ENCODE results near the gene RGS17. TPM values are rescaled to one million over a fixed set of nuclear protein-coding genes. Genes with fewer than 3 reads are reported as not detected.
"Not testable (repeated sequence)": the region's sequence is repeated elsewhere in the genome, so short reads cannot be mapped to it uniquely, and the experiment has no call there.

Gene RGS17
- total RNA-seq, 1 donor from 2014 or later = 0.31 TPM

DNA sequence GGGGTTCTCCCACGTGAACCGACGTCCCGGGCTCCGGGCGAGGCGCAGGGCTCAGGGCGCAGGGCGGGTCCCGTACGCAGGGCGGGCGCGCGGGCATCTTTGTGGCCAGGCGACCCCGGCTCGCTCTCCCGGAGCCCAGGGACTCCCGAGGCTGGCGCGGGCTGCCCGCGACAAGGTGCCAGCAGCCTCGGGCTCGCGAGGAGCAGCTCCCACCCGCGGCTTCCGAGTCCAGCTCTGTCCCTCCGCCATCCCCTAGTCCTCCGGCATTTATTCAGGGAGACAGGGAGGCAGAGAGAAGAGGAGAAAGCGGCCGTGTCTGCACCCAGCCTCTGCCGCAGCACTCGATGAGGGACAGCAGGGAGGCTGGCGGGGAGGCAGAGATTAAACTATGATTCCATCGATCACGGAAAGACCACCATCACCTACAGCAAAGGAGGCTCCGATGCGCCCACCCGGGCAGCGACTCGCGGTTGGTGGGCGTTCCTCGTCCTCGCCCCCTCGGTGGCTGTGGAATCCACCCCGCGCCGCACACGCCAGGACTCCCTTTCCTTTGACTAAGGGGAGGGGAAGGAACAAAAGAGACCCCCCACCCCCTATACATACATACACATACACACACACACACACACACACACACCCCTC is 1.1 kb downstream of the RGS17 start:
- peak; percentile 35 for ATAC-seq
- no peak for DNase-seq (ENCODE audit: low spot score)
- intact Hi-C loops (cut with DNase I) = no loop called here

DNA sequence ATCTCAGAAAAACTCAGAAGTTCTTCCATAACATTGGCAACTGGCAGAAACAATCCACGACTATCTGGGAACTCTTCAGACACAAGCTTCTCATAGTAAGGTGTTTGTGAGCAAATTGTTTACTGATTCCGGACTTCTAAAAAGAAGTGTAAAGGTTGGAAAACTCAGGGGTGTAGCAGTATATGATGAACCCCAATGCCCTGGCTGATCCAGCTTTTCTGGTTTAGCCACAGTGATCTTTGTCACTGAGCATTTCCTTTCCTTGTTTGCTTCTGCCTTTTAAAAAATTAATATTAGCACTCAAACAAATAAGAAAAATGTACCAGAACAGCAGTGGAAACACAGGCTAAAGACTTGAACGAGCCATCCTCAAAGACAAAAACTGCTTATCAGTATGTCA is 4.9 kb downstream of the RGS17 start:
- no peak for DNase-seq (ENCODE audit: low spot score)
- no peak for ATAC-seq
- intact Hi-C loops (cut with DNase I) = no loop called here

DNA sequence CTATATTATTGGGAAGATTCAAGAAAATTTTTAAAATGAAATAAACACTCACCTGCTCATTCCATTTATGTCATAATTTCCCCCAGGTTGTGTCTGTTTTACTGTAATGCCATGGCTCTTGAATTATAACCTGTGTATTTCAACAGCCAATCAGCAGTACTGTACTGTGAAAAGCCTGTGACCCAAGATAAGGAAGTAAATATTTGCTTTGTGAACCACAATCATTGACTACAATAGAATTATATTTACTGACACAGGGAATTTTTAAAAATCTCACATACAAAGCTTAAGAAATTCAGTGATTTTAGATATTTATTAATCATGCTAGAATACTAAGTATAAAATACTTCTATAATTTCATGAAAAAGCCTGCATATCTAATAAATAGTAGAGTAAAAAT is 6.0 kb downstream of the RGS17 start:
- intact Hi-C loops (cut with DNase I) = no loop called here
- DNase-seq (ENCODE audit: low spot score) (no peak), ATAC-seq (no peak)

DNA sequence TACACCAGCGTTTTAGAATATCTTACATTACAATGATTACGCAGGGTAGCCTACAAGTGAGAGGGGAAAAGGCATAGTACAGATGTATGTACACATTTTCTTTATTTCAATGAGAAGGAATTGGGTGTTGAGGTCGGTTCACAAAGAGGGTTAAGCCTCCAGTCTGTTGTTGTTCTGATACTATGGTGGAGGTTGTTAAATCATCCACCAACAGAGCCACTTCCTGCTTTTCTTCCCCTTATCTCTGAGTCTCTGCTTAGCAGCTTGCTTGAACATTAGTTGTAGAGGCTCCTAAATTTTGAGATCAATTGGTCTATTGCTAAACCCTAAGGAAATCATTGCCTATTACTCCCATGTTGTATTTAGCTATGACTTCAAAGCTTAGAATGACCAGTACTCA is 7.3 kb downstream of the RGS17 start:
- no peak for DNase-seq (ENCODE audit: low spot score)
- intact Hi-C loops (cut with DNase I) = no loop called here
- no peak for ATAC-seq

DNA sequence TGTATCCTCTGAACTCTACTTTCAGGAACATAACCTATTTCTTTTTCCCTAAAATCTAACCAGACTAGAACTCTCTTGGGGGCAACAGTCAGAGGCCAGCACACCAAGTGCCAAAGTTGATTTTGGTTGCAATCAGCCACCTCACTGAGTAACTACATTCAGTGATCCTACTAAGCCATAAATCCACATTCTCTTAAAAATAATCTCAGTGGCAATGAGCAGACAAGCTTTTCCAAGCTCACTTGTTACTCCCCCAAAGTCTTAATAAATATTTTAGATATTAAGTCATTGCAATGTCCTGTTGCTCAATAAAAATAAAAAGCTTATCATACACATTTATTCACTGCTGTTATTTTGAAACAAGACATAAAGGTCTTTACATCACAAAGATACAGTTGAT is 9.8 kb downstream of the RGS17 start:
- intact Hi-C loops (cut with DNase I) = no loop called here
- no peak for DNase-seq (ENCODE audit: low spot score)
- no peak for ATAC-seq

DNA sequence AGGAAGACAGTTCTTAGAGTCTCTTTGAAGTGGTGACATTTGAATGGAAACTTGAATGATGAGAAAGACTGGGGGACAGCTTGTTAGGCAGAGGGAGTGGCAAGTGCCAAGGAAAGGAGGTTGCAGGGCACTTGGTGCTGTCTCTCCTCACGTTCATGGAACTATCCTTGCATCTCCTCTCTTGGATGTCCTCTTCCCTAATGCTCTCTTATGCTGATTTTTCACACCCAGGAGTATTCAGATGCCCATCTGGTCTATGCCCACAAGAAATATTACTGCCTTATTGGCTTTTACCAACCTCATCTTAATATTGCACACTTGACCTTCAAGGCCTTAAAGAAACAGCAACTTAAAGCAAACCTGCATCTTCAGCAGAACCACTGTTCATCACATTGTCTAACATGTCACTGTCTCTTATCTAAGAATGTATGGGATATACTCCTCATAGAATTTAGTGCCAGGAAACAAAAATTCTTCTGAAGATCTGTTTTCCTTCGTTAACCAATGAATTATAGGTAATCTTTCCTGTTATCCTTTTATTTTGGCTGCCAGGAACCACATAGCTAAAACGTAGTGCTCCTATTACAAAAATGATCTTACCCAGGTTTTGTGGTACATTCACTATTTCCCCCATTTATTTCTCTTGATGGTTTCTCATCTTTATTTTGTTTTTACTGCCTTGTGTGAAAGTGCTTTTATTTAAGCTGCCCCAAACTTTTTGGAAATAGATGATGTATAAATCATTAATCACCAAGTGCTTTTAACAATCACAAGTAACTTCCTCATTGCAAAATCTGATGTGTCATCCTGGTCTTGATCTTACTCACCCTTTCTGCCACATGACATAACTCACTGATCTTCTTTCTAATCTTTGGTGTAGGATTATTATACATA is 12.8 kb downstream of the RGS17 start:
- no peak for DNase-seq (ENCODE audit: low spot score)
- no peak for ATAC-seq
- intact Hi-C loops (cut with DNase I) = no loop called here

DNA sequence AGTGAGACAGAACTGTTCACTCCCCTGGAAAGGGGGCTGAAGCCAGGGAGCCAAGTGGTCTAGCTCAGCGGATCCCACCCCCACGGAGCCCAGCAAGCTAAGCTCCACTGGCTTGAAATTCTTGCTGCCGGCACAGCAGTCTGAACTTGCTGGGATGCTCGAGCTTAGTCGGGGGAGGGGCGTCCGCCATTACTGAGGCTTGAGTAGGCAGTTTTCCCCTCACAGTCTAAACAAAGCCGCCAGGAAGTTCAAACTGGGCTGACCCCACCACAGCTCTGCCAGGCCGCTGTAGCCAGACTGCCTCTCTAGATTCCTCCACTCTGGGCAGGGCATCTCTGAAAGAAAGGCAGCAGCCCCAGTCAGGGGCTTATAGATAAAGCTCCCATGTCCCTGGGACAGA is 20.0 kb downstream of the RGS17 start:
- DNase-seq (ENCODE audit: low spot score); intact Hi-C loops (cut with DNase I); ATAC-seq: not testable (repeated sequence)

DNA sequence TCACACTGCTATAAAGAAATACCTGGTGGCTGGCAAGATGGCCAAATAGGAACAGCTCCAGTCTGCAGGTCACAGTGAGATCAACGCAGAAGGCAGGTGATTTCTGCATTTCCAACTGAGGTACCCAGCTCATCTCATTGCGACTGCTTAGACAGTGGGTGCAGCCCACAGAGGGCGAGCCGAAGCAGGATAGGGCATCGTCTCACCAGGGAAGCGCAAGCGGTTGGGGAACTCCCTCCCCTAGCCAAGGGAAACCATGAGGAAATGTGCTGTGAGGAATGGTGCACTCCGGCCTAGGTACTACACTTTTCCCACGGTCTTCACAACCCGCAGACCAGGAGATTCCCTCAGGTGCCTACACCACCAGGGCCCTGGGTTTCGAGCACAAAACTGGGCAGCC is 20.5 kb downstream of the RGS17 start:
- intact Hi-C loops (cut with DNase I); ATAC-seq; DNase-seq (ENCODE audit: low spot score): not testable (repeated sequence)

DNA sequence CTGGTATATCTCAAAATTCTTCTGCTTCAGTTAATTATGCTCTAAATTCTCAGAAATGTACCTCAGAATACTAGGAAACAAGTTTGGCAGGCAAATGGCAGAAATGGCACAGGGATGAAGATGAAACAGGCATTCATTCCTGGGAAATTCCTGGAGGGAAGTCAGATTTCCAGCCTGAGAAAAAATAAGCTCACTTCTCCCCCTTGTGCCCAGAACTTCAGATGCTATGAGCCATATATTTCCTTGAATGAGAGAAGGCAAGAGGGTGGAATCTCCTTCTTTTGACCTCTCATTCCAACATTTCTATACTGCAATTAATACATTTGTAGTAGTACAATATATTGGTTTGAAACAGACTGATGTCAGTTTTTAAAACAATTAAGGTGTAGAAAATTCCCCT is 22.8 kb downstream of the RGS17 start:
- intact Hi-C loops (cut with DNase I) = no loop called here
- ATAC-seq = no peak
- DNase-seq (ENCODE audit: low spot score) = no peak

DNA sequence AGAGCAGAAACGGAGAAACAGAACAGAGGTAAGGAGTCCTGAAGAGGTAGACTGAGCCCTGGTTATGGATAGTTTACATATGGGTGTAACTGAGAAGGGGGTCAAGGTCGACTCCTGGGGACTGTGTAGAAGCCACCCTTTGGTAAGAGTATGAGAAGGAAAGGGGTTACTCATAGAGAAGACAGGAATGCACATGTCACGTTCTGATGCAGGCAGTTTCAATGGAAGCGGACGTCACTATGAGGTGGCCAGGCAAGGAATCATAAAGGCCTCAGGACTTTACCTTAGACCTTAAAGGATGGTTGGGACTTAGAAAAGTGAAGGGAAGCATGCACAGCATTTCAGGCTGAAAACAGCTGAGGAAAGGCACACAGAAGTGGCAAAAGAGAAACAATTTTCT is 25.1 kb downstream of the RGS17 start:
- DNase-seq (ENCODE audit: low spot score) = no peak
- no peak for ATAC-seq
- intact Hi-C loops (cut with DNase I) = no loop called here

DNA sequence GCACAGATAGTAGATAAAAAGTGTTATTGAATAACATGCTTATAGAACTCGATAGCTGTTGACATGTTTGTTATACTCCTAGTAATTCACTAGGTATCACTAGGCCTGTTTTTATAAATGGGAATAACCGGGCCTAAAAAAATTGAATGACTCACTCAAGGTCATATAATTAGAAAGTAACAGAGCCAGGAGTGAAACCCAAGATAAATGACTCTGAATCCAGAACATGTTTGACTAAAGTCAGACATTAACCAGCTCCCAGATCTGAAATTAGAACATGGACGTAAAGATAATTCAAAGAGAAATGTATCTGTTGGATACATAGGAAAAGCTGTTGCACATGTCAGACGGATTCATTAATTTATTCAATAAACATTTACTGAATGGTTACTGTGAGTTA is 26.9 kb downstream of the RGS17 start:
- no peak for ATAC-seq
- intact Hi-C loops (cut with DNase I) = no loop called here
- DNase-seq (ENCODE audit: low spot score) = no peak

DNA sequence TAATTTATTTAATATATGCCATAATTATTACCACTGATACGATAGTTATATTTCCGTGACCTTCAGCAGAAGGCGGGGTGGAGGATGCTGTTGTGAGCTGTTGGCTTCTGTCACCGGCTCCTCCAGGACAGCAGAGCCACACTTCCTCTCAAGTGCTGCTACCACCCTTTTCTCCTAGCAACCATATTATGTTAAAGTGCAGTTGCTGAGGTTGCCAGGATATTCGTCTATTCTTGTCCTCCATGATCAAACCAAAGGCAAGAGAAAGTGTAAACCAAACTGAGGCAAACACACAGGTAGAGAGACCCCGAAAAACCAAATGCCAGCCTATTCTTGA is 27.8 kb downstream of the RGS17 start:
- intact Hi-C loops (cut with DNase I) = no loop called here
- ATAC-seq = no peak
- DNase-seq (ENCODE audit: low spot score) = no peak

DNA sequence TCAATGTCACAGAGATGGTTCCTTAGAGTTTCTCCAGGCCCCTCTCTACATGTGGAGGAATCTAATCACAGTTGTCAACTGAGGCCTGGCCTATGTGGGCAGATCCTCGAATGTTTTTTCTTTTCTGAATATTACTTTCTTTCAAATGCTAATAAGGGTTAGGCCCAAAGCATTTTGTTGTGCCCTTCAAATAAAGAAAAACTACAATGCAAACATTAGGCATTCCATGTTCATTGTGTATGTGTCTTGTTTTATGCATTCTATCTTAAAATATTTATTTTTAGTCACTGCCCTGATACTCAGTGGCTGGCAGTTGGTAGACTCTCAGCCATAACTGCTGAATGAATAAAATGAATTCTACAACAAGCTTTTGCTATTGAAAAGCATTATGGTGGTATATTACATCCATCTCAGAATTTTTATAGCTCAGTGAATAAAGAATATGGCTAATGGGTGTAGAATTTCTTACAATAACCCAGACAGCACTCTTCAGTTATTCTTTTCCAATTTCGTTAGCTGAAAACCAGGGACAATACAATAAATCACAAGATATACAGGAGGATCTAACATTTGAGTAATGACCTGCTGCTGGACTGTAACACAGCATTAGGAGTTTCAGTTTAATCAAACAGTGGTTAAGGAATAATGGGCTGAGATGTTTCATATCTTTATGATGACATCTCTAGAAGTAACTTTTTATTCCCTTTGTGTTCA is 28.3 kb downstream of the RGS17 start:
- DNase-seq (ENCODE audit: low spot score) (no peak), ATAC-seq (no peak)
- intact Hi-C loops (cut with DNase I) = no loop called here

DNA sequence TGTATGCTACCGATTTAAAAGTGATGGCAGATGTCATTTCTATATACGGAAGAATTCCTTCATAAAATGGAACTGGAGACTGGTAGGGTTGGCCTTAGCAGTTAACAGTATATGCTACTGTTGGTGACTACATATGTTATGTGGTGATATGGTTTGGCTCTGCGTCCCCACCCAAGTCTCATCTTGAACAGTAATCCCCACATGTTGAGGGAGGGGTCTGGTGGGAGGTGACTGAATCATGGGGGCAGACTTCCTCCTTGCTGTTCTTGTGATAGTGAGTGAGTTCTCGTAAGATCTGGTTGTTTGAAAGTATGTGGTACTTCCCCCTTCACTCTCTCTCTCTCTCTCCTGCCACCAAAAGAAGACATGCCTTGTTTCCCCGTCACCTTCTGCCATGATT is 29.6 kb downstream of the RGS17 start:
- ATAC-seq = no peak
- intact Hi-C loops (cut with DNase I) = no loop called here
- no peak for DNase-seq (ENCODE audit: low spot score)

DNA sequence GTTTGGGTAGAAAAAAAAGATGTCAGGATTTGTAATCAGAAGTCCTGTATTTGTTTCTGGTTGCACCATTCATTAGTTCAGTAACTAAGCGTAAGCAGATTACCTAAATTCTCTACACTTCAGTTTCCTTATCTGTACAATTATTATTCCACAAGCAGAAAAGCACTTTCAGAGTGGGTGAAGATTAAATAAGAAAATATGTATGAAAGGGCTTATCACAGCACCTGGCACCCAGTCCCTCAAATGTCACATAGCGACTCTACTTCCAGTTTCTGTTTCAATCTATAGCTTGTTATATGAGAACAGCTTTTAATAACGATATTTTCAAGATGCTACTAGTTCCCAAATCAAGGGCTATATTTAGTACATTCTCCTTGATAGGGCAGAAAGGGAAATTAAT is 31.4 kb downstream of the RGS17 start:
- ATAC-seq (no peak), DNase-seq (ENCODE audit: low spot score) (no peak)
- intact Hi-C loops (cut with DNase I) = loop anchor here (5.0 kb wide), 1 partner anchor 963 kb away; no protein-coding TSS in a partner anchor

DNA sequence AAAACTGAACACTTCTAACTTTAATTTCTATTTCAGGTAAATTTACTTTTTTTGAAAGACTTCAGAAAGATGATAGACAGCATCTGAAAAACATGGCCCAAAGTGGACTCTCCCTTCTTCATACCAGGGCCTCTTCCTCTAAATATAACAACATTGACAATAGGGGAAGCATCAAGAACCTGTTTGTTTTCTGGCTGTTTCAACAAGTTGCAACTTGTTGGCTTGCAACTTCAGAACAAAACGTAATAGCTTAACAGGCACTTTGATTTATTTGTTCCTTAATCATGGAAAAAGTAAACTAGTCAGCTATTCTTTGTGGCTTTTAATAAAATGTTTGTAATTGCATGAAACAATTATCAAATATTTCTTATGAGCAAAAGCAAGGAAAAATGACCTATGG is 34.3 kb downstream of the RGS17 start:
- DNase-seq (ENCODE audit: low spot score) (no peak), ATAC-seq (no peak)
- intact Hi-C loops (cut with DNase I) = loop anchor here (5.0 kb wide), 1 partner anchor 966 kb away; no protein-coding TSS in a partner anchor

DNA sequence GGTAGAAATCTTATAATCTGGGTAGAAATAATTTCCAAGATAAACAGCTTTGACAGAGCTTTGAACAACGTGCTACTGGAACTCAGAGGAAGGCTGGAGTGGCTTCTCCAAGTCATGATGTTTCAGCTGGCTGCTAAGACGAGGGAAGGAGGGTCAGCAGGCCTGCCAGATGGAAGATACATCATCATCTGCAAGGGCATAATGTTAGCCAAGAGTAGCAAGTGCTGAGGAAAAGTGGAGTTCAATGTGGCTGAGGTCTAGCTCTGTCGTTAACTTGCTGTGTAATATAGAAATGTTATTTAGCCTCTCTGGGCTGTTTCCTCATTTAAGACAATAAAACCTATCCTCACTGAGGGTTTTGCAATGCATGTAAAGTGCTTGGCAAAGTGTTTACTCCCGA is 35.1 kb downstream of the RGS17 start:
- intact Hi-C loops (cut with DNase I) = loop anchor here (5.0 kb wide), 1 partner anchor 966 kb away; no protein-coding TSS in a partner anchor
- ATAC-seq (no peak), DNase-seq (ENCODE audit: low spot score) (no peak)

DNA sequence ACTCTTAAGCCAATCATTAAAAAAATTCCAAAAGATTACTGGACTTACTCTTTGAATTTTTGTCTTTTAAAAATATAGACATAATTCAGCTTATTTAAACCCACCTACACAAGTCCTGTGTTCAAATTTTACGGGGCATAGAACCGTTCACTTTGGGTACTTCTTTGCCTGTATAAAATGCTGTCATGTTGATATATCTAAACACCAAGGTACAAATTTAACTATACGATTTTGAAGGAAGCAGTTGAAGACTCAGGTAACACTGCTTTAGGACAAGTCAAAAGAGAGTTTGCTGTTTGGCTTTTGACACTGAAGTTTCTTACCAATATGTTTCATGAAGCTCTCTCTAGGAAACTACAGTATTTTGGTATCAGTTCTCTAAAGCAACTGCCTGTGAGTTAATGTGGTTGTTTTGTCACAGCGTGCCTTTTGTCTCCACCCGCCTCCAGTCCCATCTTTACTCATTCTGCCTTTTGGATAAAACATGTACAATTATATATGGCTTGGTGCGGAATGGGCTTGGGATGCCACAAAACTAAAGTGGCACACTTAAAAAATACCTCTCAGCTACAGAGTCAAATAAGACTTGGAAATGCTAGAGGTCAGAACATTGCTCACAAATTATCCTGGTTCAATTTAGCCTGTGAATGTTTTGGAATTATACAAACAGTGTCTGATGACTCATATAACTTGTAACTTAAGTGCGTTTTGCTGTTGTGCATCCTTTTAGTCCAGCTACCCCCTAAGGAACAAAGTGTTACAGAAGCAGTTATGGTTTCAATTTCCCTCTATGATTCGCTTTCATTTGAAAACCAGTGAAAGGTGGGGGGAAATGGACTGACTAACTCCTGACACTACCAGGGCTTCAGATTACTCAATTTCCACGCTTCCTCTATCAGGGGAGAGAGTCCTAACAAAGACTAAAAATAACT is 38.7 kb downstream of the RGS17 start:
- no peak for DNase-seq (ENCODE audit: low spot score)
- ATAC-seq = peak; percentile 36
- intact Hi-C loops (cut with DNase I) = no loop called here
